HEK293T (cell line): ENCODE data around the gene S100B.

Experiments
- BHLHE40 ChIP-seq: fragments of 450-650 bp; IDR thresholded peaks from 2 replicates; pipeline ENCODE4 v1.6.1; 2016; ENCODE audit warnings: mild to moderate bottlenecking, moderate library complexity, borderline replicate concordance
- FOXM1 ChIP-seq: fragments of 450-650 bp; IDR thresholded peaks from 2 replicates; pipeline ENCODE4 v1.6.1; 2017; ENCODE audit warnings: mild to moderate bottlenecking, borderline replicate concordance
- NFRKB ChIP-seq: fragments of 450-650 bp; IDR thresholded peaks from 2 replicates; pipeline ENCODE4 v1.6.1; 2016; ENCODE audit warnings: mild to moderate bottlenecking, moderate library complexity
- SP1 ChIP-seq: fragments of 450-650 bp; IDR thresholded peaks from 2 replicates; pipeline ENCODE4 v1.6.1; 2017
- SUZ12 ChIP-seq: fragments of 450-650 bp; IDR thresholded peaks from 2 replicates; pipeline ENCODE4 v1.6.1; 2016; ENCODE audit warnings: mild to moderate bottlenecking
- ZNF384 ChIP-seq: fragments of 450-650 bp; IDR thresholded peaks from 2 replicates; pipeline ENCODE4 v1.6.1; 2016
- TF ChIP-seq, protein P1 (sequence below): fragments of 450-650 bp; IDR thresholded peaks from 2 replicates; pipeline ENCODE4 v1.6.1; 2016

GRCh38 chr21:46600305-46600704 lies 4.6 kb downstream of the S100B start:
- no peak for TF ChIP-seq NFRKB
- no peak for TF ChIP-seq SUZ12
- no peak for TF ChIP-seq SP1
- no peak for TF ChIP-seq BHLHE40
- no peak for TF ChIP-seq ZNF384
- TF ChIP-seq, protein P1, sequence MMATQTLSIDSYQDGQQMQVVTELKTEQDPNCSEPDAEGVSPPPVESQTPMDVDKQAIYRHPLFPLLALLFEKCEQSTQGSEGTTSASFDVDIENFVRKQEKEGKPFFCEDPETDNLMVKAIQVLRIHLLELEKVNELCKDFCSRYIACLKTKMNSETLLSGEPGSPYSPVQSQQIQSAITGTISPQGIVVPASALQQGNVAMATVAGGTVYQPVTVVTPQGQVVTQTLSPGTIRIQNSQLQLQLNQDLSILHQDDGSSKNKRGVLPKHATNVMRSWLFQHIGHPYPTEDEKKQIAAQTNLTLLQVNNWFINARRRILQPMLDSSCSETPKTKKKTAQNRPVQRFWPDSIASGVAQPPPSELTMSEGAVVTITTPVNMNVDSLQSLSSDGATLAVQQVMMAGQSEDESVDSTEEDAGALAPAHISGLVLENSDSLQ = no peak
- TF ChIP-seq FOXM1 = no peak
